ENCODE measurements around the gene NPFF.

The NPFF gene

GRCh38 chr12:53516758-53517455 lies 9.6 kb upstream of the NPFF start:
- TF ChIP-seq CEBPB (IDR thresholded peaks at IDR 0.05) (no peak), YY1 (IDR thresholded peaks at IDR 0.05; ENCODE audit: low read depth) (no peak), FOXM1 (IDR thresholded peaks at IDR 0.05; ENCODE audit: borderline replicate concordance, low read depth) (no peak), EGR1 (IDR thresholded peaks at IDR 0.05) (no peak), CREB1 (IDR thresholded peaks at IDR 0.05; ENCODE audit: low read depth) (no peak), ZBTB7A (IDR thresholded peaks at IDR 0.05; ENCODE audit: low read depth) (no peak), TAF1 (IDR thresholded peaks at IDR 0.05; ENCODE audit: low read depth) (no peak), EP300 (IDR thresholded peaks at IDR 0.05; ENCODE audit: borderline replicate concordance) (no peak), TEAD4 (IDR thresholded peaks at IDR 0.05) (no peak), RAD21 (IDR thresholded peaks at IDR 0.05; ENCODE audit: low read depth) (no peak), TCF12 (IDR thresholded peaks at IDR 0.05; ENCODE audit: low read depth) (no peak)

- TF ChIP-seq TAF1 (IDR thresholded peaks at IDR 0.05; ENCODE audit: low read depth) = no peak
- no peak for TF ChIP-seq NFIC (IDR thresholded peaks at IDR 0.05)
- TF ChIP-seq TCF12 (IDR thresholded peaks at IDR 0.05; ENCODE audit: low read depth) = no peak
Measured at GRCh38 chr12:53515291-53515680, 8.0 kb upstream of the NPFF start.

- no peak for TF ChIP-seq REST (IDR thresholded peaks at IDR 0.05; ENCODE audit: low read depth)
- TF ChIP-seq TCF12 (IDR thresholded peaks at IDR 0.05; ENCODE audit: low read depth) = no peak
- no peak for TF ChIP-seq EP300 (IDR thresholded peaks at IDR 0.05; ENCODE audit: borderline replicate concordance)
- no peak for TF ChIP-seq YY1 (IDR thresholded peaks at IDR 0.05; ENCODE audit: low read depth)
- no peak for TF ChIP-seq TAF1 (IDR thresholded peaks at IDR 0.05; ENCODE audit: low read depth)
Measured at GRCh38 chr12:53514628-53515290, 7.5 kb upstream of the NPFF start.

GRCh38 chr12:53513712-53514410 lies 6.6 kb upstream of the NPFF start:
- TF ChIP-seq CREB1 (IDR thresholded peaks at IDR 0.05; ENCODE audit: low read depth) = no peak
- no peak for TF ChIP-seq EGR1 (IDR thresholded peaks at IDR 0.05)
- no peak for TF ChIP-seq USF1 (IDR thresholded peaks at IDR 0.05)
- no peak for TF ChIP-seq MAX (IDR thresholded peaks at IDR 0.05)
- no peak for TF ChIP-seq CEBPB (IDR thresholded peaks at IDR 0.05)
- no peak for TF ChIP-seq TAF1 (IDR thresholded peaks at IDR 0.05; ENCODE audit: low read depth)
- TF ChIP-seq ZBTB7A (IDR thresholded peaks at IDR 0.05; ENCODE audit: low read depth) = no peak
- TF ChIP-seq EP300 (IDR thresholded peaks at IDR 0.05; ENCODE audit: borderline replicate concordance) = no peak
- TF ChIP-seq TCF12 (IDR thresholded peaks at IDR 0.05; ENCODE audit: low read depth) = no peak
- no peak for TF ChIP-seq TEAD4 (IDR thresholded peaks at IDR 0.05)
- no peak for TF ChIP-seq FOXM1 (IDR thresholded peaks at IDR 0.05; ENCODE audit: borderline replicate concordance, low read depth)
- TF ChIP-seq YY1 (IDR thresholded peaks at IDR 0.05; ENCODE audit: low read depth) = no peak
- TF ChIP-seq NFIC (IDR thresholded peaks at IDR 0.05) = no peak
- TF ChIP-seq REST (IDR thresholded peaks at IDR 0.05; ENCODE audit: low read depth) = no peak
- no peak for TF ChIP-seq RAD21 (IDR thresholded peaks at IDR 0.05; ENCODE audit: low read depth)

GRCh38 chr12:53510181-53510812 lies 3.0 kb upstream of the NPFF start:
- no peak for TF ChIP-seq ZBTB7A (IDR thresholded peaks at IDR 0.05; ENCODE audit: low read depth)
- TF ChIP-seq RAD21 (IDR thresholded peaks at IDR 0.05; ENCODE audit: low read depth) = no peak
- TF ChIP-seq MAX (IDR thresholded peaks at IDR 0.05) = no peak
- TF ChIP-seq EGR1 (IDR thresholded peaks at IDR 0.05) = no peak
- no peak for TF ChIP-seq YY1 (IDR thresholded peaks at IDR 0.05; ENCODE audit: low read depth)
- no peak for TF ChIP-seq REST (IDR thresholded peaks at IDR 0.05; ENCODE audit: low read depth)
- no peak for TF ChIP-seq USF1 (IDR thresholded peaks at IDR 0.05)
- TF ChIP-seq EP300 (IDR thresholded peaks at IDR 0.05; ENCODE audit: borderline replicate concordance) = no peak
- no peak for TF ChIP-seq TCF12 (IDR thresholded peaks at IDR 0.05; ENCODE audit: low read depth)
- TF ChIP-seq CEBPB (IDR thresholded peaks at IDR 0.05) = no peak
- no peak for TF ChIP-seq TEAD4 (IDR thresholded peaks at IDR 0.05)
- TF ChIP-seq FOXM1 (IDR thresholded peaks at IDR 0.05; ENCODE audit: borderline replicate concordance, low read depth) = no peak
- no peak for TF ChIP-seq NFIC (IDR thresholded peaks at IDR 0.05)
- no peak for TF ChIP-seq TAF1 (IDR thresholded peaks at IDR 0.05; ENCODE audit: low read depth)
- TF ChIP-seq CREB1 (IDR thresholded peaks at IDR 0.05; ENCODE audit: low read depth) = no peak
